GM12892 (cell line): ENCODE measurements around the gene SLC9A5. TPM values are rescaled to one million over a fixed set of nuclear protein-coding genes. Genes with fewer than 3 reads are reported as not detected.

ENCODE experiments used
- DNase-seq: peaks from one replicate; pipeline ENCODE4 v3.0.0; 2011; ENCODE audit not compliant: insufficient read length
- FAIRE-seq: peaks from 2 replicates; lab custom pipeline; 2011; peaks lifted over from hg19 to GRCh38; lab: Jason Lieb, UNC
- POLR2A ChIP-seq: IDR thresholded peaks from 2 replicates; pipeline ENCODE4 v1.6.1; 2011; ENCODE audit warnings: low read depth, low read length, control low read depth
- POLR2AphosphoS5 ChIP-seq: IDR thresholded peaks from 2 replicates; pipeline ENCODE4 v1.6.1; 2011; ENCODE audit warnings: low read depth, low read length, control low read depth
- TAF1 ChIP-seq: IDR thresholded peaks from 2 replicates; pipeline ENCODE4 v1.6.1; 2011; ENCODE audit warnings: low read depth, mild to moderate bottlenecking, control low read depth, low read length, borderline replicate concordance
- polyA plus RNA-seq: library from polyadenylated mRNA; unstranded; fragments of >200 nt; gene quantifications from one replicate; pipeline ENCODE4 v1.2.1, GENCODE V29; 2012; ENCODE audit warnings: missing spikeins, inconsistent platforms; ENCODE audit not compliant: missing spikeins

SLC9A5 gene
- polyA plus RNA-seq: 4.4 TPM

- peak; percentile 52 for DNase-seq
Measured at GRCh38 chr16:67248401-67249177, at the start of gene SLC9A5. Gene SLC9A5 (plus strand): TSS chr16:67248979. CDS start chr16:67249015, 36 bp downstream.

GRCh38 chr16:67199011-67199807 is 49.6 kb upstream of the SLC9A5 start, which contains the start of gene ELMO3:
Gene ELMO3 (plus strand): TSS chr16:67199131. CDS start chr16:67199327, 196 bp downstream.
- FAIRE-seq: no peak
- DNase-seq: no peak
- no peak; the same call in 1 of the 2 replicates for TF ChIP-seq POLR2AphosphoS5
- TF ChIP-seq POLR2A: peak; percentile 26; the same call in 1 of the 2 replicates
- TF ChIP-seq TAF1: no peak

More at GRCh38 chr16:67248401-67249177, at the start of gene SLC9A5:
- peak; percentile 52 for TF ChIP-seq POLR2A
- TF ChIP-seq TAF1: no peak
- no peak for FAIRE-seq

GRCh38 chr16:67199808-67200198 is 49.0 kb upstream of the SLC9A5 start:
- TF ChIP-seq TAF1 (no peak), POLR2A (no peak), POLR2AphosphoS5 (no peak)
- DNase-seq: no peak
- no peak for FAIRE-seq

- no peak for TF ChIP-seq POLR2A
- TF ChIP-seq POLR2AphosphoS5: no peak
- no peak for TF ChIP-seq TAF1
- DNase-seq: no peak
- FAIRE-seq: no peak
Measured at GRCh38 chr16:67200491-67200890, 48.3 kb upstream of the SLC9A5 start.

GRCh38 chr16:67201411-67202345 is 47.1 kb upstream of the SLC9A5 start:
- FAIRE-seq: no peak
- no peak for TF ChIP-seq POLR2AphosphoS5
- TF ChIP-seq POLR2A: no peak
- no peak for TF ChIP-seq TAF1
- DNase-seq: no peak

GRCh38 chr16:67202426-67202825 is 46.4 kb upstream of the SLC9A5 start:
- TF ChIP-seq POLR2A: no peak
- TF ChIP-seq TAF1: no peak
- no peak for TF ChIP-seq POLR2AphosphoS5
- DNase-seq (no peak), FAIRE-seq (no peak)

GRCh38 chr16:67202956-67203493 is 45.8 kb upstream of the SLC9A5 start:
- FAIRE-seq (no peak), DNase-seq (no peak)
- TF ChIP-seq TAF1: no peak

- no peak for FAIRE-seq
- no peak for DNase-seq
- TF ChIP-seq POLR2AphosphoS5 (no peak), TAF1 (no peak), POLR2A (no peak)
Measured at GRCh38 chr16:67204076-67204475, 44.7 kb upstream of the SLC9A5 start.

- TF ChIP-seq TAF1 (no peak), POLR2A (no peak), POLR2AphosphoS5 (no peak)
- no peak for DNase-seq
- no peak for FAIRE-seq
Measured at GRCh38 chr16:67206129-67206837, 42.5 kb upstream of the SLC9A5 start.

GRCh38 chr16:67206838-67207248 is 41.9 kb upstream of the SLC9A5 start:
- no peak for FAIRE-seq
- no peak for DNase-seq
- no peak for TF ChIP-seq POLR2A
- TF ChIP-seq TAF1: no peak
- TF ChIP-seq POLR2AphosphoS5: no peak
